ENCODE measurements around the gene C1QTNF12. TPM values are rescaled to one million over a fixed set of nuclear protein-coding genes. Genes with fewer than 3 reads are reported as not detected.

The C1QTNF12 gene
- total RNA-seq, 1 donor from 2014 or later, result 2.5 TPM

DNA sequence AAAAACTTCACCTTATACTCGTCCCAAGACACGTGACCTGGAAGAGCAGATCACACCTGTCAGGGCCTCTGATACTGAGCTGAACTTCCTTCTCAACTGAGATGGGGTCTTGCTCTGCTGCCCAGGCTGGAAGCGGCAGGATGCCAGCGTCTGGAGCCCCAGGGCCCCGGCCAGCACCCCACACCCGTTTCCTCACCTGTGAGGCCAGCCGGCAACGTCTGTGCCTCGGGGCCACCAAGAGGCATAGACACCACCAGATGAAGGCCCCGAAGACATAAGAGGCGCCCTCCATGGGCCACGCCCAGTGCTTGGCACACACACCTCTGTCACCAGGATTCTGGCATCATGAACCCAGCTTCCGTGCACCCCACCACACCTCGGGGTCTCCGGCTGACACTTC lies 23.2 kb downstream of the C1QTNF12 start:
- Mint-ChIP-seq H3K27ac (no peak overlapping the region), H3K4me1 (ENCODE audit: unreplicated experiment) (no peaks in the 10 kb centered on the region), H3K9me3 (no peaks in the 10 kb centered on the region), H3K27me3 (no peaks in the 10 kb centered on the region), H3K4me3 (no peak overlapping the region), H3K36me3 (peaks cover 14% of the 10 kb centered on the region)
- DNase-seq (ENCODE audit: extremely low spot score, unreplicated experiment), result no peak
- TF ChIP-seq, protein P1, sequence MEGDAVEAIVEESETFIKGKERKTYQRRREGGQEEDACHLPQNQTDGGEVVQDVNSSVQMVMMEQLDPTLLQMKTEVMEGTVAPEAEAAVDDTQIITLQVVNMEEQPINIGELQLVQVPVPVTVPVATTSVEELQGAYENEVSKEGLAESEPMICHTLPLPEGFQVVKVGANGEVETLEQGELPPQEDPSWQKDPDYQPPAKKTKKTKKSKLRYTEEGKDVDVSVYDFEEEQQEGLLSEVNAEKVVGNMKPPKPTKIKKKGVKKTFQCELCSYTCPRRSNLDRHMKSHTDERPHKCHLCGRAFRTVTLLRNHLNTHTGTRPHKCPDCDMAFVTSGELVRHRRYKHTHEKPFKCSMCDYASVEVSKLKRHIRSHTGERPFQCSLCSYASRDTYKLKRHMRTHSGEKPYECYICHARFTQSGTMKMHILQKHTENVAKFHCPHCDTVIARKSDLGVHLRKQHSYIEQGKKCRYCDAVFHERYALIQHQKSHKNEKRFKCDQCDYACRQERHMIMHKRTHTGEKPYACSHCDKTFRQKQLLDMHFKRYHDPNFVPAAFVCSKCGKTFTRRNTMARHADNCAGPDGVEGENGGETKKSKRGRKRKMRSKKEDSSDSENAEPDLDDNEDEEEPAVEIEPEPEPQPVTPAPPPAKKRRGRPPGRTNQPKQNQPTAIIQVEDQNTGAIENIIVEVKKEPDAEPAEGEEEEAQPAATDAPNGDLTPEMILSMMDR (conservative IDR thresholded peaks at IDR 0.05), result no peak

DNA sequence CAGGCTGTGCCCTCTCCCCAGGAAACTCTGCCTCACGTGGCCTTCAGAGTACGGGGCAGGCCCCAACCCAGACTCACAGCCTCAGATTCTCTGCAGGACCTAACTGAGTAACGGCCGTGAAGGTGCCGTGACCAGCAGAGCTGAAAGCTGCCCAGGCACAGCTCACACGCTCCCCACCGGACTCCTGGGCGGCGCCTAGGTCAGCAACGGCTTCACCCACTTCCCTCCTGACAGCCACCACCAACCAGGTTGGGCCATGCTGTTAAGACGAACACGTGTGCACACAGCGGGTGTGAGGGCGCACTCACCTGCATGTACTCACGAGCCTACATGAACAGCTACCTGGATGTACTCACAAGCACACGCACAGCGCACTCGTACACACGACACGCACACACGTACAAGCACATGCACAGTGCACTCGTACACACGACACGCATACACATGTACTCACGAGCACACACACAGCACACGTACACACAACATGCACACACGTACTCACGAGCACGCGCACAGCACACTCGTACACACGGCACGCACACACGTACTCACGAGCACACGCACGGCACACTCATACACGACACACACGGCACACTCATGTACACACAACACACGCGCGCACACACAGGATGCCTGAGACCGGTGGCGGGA lies 23.8 kb downstream of the C1QTNF12 start:
- TF ChIP-seq, protein P1 (conservative IDR thresholded peaks at IDR 0.05), result no peak
- no peaks in the 10 kb centered on the region for H3K9me3 Mint-ChIP-seq
- H3K4me3 Mint-ChIP-seq, result no peak overlapping the region
- H3K27me3 Mint-ChIP-seq, result no peaks in the 10 kb centered on the region
- H3K4me1 Mint-ChIP-seq (ENCODE audit: unreplicated experiment), result no peaks in the 10 kb centered on the region
- H3K36me3 Mint-ChIP-seq, result peaks cover 14% of the 10 kb centered on the region
- DNase-seq (ENCODE audit: extremely low spot score, unreplicated experiment), result no peak
- no peak overlapping the region for H3K27ac Mint-ChIP-seq

DNA sequence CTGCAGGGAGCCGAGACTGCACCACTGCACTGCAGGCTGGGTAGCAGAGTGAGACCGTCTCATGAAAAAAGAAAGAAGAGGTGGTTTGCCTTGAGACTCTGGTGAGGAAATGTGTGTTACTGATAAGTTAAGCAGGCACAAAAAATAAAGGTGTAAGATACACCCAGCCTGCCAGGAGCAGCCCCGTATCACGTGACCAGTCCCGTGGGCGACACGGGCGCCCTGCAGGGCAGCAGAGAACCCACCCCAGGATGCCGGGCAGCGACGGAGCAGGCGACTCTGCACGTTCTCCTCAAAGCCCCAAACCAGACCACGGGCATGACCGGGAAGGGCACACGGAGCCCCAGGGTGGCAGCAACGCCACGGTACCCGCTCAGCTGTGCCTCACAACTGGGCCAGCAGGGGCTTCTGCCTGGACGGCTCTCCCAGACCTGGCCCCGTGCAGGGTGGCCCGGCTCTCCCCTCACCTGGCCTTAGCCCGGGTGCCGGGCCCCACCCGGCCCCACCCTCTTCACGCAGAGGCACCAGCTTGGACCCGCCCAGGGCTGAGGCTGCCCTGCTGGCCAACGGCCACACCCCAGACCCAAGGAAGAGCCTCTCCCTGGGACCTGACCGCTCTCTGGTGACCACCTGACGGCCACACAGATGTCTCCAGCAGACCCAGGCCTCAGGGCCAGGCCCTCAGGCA lies 24.5 kb downstream of the C1QTNF12 start:
- TF ChIP-seq, protein P1 (conservative IDR thresholded peaks at IDR 0.05), result no peak

DNA sequence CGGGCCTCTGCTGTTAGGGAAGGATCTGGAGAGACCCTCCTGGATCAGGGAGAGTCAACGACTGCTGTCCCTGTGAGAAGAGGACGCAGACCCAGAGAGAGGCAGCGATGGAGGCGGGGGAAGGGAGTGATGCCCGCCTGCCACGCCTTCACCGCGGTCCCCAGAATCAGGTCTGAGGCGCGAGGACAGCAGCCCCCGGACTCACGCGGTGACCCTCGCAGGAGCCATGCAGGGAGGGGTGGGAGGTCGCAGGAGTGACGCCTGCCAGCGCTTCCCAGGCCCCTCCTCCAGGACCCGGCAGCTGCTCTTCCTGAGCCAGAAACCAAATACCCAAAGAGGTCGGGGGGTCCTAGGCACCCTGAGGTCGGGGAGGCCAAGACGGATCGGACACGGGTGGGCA lies 26.3 kb downstream of the C1QTNF12 start:
- Mint-ChIP-seq H3K27ac (no peak overlapping the region), H3K36me3 (peaks cover 10% of the 10 kb centered on the region)

More for the DNA sequence above, 24.5 kb downstream of the C1QTNF12 start:
- Mint-ChIP-seq H3K36me3 (peaks cover 14% of the 10 kb centered on the region), H3K9me3 (no peaks in the 10 kb centered on the region), H3K27me3 (no peaks in the 10 kb centered on the region), H3K4me1 (ENCODE audit: unreplicated experiment) (no peaks in the 10 kb centered on the region), H3K27ac (no peak overlapping the region), H3K4me3 (no peak overlapping the region)
- DNase-seq (ENCODE audit: extremely low spot score, unreplicated experiment), result no peak

DNA sequence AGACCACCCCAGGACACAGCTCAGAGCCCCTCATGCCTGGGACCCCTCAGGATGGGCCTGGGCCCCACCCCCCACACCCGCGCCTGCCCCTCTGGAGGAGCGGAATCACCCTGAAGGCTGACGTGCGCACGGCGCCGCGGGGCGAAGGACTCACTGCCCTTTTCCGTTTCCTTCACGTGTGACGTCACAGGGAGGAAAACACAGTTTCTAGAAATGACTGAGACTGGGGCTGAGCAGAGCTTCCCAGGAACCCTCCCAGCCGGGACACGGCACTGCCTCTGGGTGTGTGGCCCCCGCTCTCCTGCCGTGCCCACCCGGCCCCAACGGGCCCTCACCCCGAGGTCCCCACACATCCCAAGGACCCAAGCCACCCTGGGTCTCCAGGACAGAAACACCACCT lies 27.2 kb downstream of the C1QTNF12 start:
- DNase-seq (ENCODE audit: extremely low spot score, unreplicated experiment), result no peak
- H3K36me3 Mint-ChIP-seq, result peaks cover 10% of the 10 kb centered on the region
- H3K9me3 Mint-ChIP-seq, result no peaks in the 10 kb centered on the region
- no peaks in the 10 kb centered on the region for H3K4me1 Mint-ChIP-seq (ENCODE audit: unreplicated experiment)
- no peak overlapping the region for H3K4me3 Mint-ChIP-seq
- H3K27me3 Mint-ChIP-seq, result no peaks in the 10 kb centered on the region
- TF ChIP-seq, protein P1 (conservative IDR thresholded peaks at IDR 0.05), result no peak
- no peak overlapping the region for H3K27ac Mint-ChIP-seq

More for the DNA sequence above, 26.3 kb downstream of the C1QTNF12 start:
- DNase-seq (ENCODE audit: extremely low spot score, unreplicated experiment), result no peak
- Mint-ChIP-seq H3K4me1 (ENCODE audit: unreplicated experiment) (no peaks in the 10 kb centered on the region), H3K27me3 (no peaks in the 10 kb centered on the region), H3K4me3 (no peak overlapping the region), H3K9me3 (no peaks in the 10 kb centered on the region)
- TF ChIP-seq, protein P1 (conservative IDR thresholded peaks at IDR 0.05), result no peak
